Mesothelial cell of epicardium (in vitro differentiated cells): Measurements from ENCODE around the gene AURKA. TPM values are rescaled to one million over a fixed set of nuclear protein-coding genes. Genes with fewer than 3 reads are reported as not detected.

ENCODE experiments used
- DNase-seq, 2 experiments: peaks; one replicate each; pipeline ENCODE4 v3.0.0; 2021; ENCODE audit warnings: low spot score in 2 of 2; ENCODE audit not compliant: unreplicated experiment in 2 of 2
- H3K27ac Mint-ChIP-seq: 2 replicates; pipeline ENCODE4 v1.8.0; 2021; ENCODE audit warnings: mixed read lengths
- H3K27me3 Mint-ChIP-seq: 2 replicates; pipeline ENCODE4 v1.8.0; 2021; ENCODE audit warnings: low read depth, mixed read lengths
- H3K36me3 Mint-ChIP-seq: 2 replicates; pipeline ENCODE4 v1.8.0; 2021; ENCODE audit warnings: mixed read lengths
- H3K4me1 Mint-ChIP-seq: 2 replicates; pipeline ENCODE4 v1.8.0; 2021; ENCODE audit warnings: mixed read lengths
- H3K4me3 Mint-ChIP-seq: 2 replicates; pipeline ENCODE4 v1.8.0; 2021; ENCODE audit warnings: mild to moderate bottlenecking, moderate library complexity, mixed read lengths
- H3K9me3 Mint-ChIP-seq: 2 replicates; pipeline ENCODE4 v1.8.0; 2021; ENCODE audit warnings: mixed read lengths
- CTCF ChIP-seq: fragments of 200-600 bp; sonication (generic); IDR thresholded peaks from one replicate; pipeline ENCODE4 v1.5.0; 2021; ENCODE audit warnings: antibody characterized with exemption; ENCODE audit not compliant: unreplicated experiment
- total RNA-seq: library from RNA; stranded (reverse); gene quantifications from 3 replicates; pipeline ENCODE4 v1.2.1, GENCODE V29; 2021

The AURKA gene
- total RNA-seq, 1 donor from 2014 or later = 14.4 TPM

- no peak for DNase-seq
- Mint-ChIP-seq H3K27me3 (no peaks in the 10 kb centered on the region), H3K4me3 (no peak overlapping the region), H3K27ac (no peak overlapping the region), H3K36me3 (no peaks in the 10 kb centered on the region), H3K9me3 (no peaks in the 10 kb centered on the region), H3K4me1 (peaks cover 9% of the 10 kb centered on the region)
- no peak for TF ChIP-seq CTCF
Measured at GRCh38 chr20:56426026-56426425, 34.0 kb upstream of the AURKA start.

GRCh38 chr20:56424931-56425330, 32.9 kb upstream of the AURKA start:
- TF ChIP-seq CTCF = no peak
- Mint-ChIP-seq H3K9me3 (no peaks in the 10 kb centered on the region), H3K36me3 (no peaks in the 10 kb centered on the region), H3K4me1 (peaks cover 9% of the 10 kb centered on the region), H3K4me3 (no peak overlapping the region), H3K27me3 (no peaks in the 10 kb centered on the region), H3K27ac (no peak overlapping the region)
- peak in 1 of 2 experiments; percentile 16 for DNase-seq

- H3K36me3 Mint-ChIP-seq = no peaks in the 10 kb centered on the region
- no peaks in the 10 kb centered on the region for H3K27me3 Mint-ChIP-seq
- TF ChIP-seq CTCF = no peak
- H3K4me1 Mint-ChIP-seq = peaks cover 6% of the 10 kb centered on the region
- no peak overlapping the region for H3K27ac Mint-ChIP-seq
- no peaks in the 10 kb centered on the region for H3K9me3 Mint-ChIP-seq
- H3K4me3 Mint-ChIP-seq = no peak overlapping the region
- no peak for DNase-seq
Measured at GRCh38 chr20:56423886-56424285, 31.9 kb upstream of the AURKA start.

- no peak overlapping the region for H3K4me3 Mint-ChIP-seq
- H3K27ac Mint-ChIP-seq = no peak overlapping the region
- DNase-seq = no peak
- no peaks in the 10 kb centered on the region for H3K36me3 Mint-ChIP-seq
- H3K9me3 Mint-ChIP-seq = no peaks in the 10 kb centered on the region
- H3K27me3 Mint-ChIP-seq = no peaks in the 10 kb centered on the region
- peaks cover 6% of the 10 kb centered on the region for H3K4me1 Mint-ChIP-seq
- TF ChIP-seq CTCF = no peak
Measured at GRCh38 chr20:56423211-56423610, 31.2 kb upstream of the AURKA start.

- no peak for TF ChIP-seq CTCF
- no peaks in the 10 kb centered on the region for H3K27me3 Mint-ChIP-seq
- no peak overlapping the region for H3K4me3 Mint-ChIP-seq
- H3K36me3 Mint-ChIP-seq = no peaks in the 10 kb centered on the region
- H3K9me3 Mint-ChIP-seq = no peaks in the 10 kb centered on the region
- no peak for DNase-seq
- H3K27ac Mint-ChIP-seq = peak overlapping the region; percentile 75
- peaks cover 6% of the 10 kb centered on the region for H3K4me1 Mint-ChIP-seq
Measured at GRCh38 chr20:56422824-56423189, 30.8 kb upstream of the AURKA start.

- H3K27ac Mint-ChIP-seq = peak overlapping the region; percentile 75
- no peak for TF ChIP-seq CTCF
- peaks cover 1% of the 10 kb centered on the region for H3K36me3 Mint-ChIP-seq
- H3K4me1 Mint-ChIP-seq = peaks cover 6% of the 10 kb centered on the region
- no peak for DNase-seq
- H3K4me3 Mint-ChIP-seq = no peak overlapping the region
- H3K27me3 Mint-ChIP-seq = no peaks in the 10 kb centered on the region
- H3K9me3 Mint-ChIP-seq = no peaks in the 10 kb centered on the region
Measured at GRCh38 chr20:56422076-56422823, 30.2 kb upstream of the AURKA start.
